Stomach (tissue), 4 donors: ENCODE results near the gene CPED1.

Source experiments
- POLR2A ChIP-seq, 4 donors: fragments of 450-650 bp; IDR thresholded peaks; one replicate each; pipeline ENCODE4 v1.6.1; 2016; ENCODE audit warnings: antibody characterized with exemption in 4 of 4, control low read depth in 2 of 4, mild to moderate bottlenecking in 1 of 4, moderate library complexity in 1 of 4
- TF ChIP-seq, protein P1 (sequence below), 7 experiments: fragments of 450-650 bp in 4 of 7; fragments of 200-600 bp in 3 of 7; sonication (generic) in 3 of 7; IDR thresholded peaks; one replicate each; pipeline ENCODE4 v1.5.1; 2016 to 2019; ENCODE audit warnings: antibody characterized with exemption in 7 of 7, control low read depth in 2 of 7, mild to moderate bottlenecking in 1 of 7

- TF ChIP-seq, protein P1, sequence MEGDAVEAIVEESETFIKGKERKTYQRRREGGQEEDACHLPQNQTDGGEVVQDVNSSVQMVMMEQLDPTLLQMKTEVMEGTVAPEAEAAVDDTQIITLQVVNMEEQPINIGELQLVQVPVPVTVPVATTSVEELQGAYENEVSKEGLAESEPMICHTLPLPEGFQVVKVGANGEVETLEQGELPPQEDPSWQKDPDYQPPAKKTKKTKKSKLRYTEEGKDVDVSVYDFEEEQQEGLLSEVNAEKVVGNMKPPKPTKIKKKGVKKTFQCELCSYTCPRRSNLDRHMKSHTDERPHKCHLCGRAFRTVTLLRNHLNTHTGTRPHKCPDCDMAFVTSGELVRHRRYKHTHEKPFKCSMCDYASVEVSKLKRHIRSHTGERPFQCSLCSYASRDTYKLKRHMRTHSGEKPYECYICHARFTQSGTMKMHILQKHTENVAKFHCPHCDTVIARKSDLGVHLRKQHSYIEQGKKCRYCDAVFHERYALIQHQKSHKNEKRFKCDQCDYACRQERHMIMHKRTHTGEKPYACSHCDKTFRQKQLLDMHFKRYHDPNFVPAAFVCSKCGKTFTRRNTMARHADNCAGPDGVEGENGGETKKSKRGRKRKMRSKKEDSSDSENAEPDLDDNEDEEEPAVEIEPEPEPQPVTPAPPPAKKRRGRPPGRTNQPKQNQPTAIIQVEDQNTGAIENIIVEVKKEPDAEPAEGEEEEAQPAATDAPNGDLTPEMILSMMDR (IDR thresholded peaks at IDR 0.05): no peak
- no peak for TF ChIP-seq POLR2A (IDR thresholded peaks at IDR 0.05)
These were observed 287.8 kb downstream of the CPED1 start for GRCh38 chr7:121276313-121276712.
